GM12892 (cell line): Measurements from ENCODE around the gene VAV3.

Source experiments
- POLR2A ChIP-seq: IDR thresholded peaks from 2 replicates; pipeline ENCODE4 v1.6.1; 2011; ENCODE audit warnings: low read depth, low read length, control low read depth
- POLR2AphosphoS5 ChIP-seq: IDR thresholded peaks from 2 replicates; pipeline ENCODE4 v1.6.1; 2011; ENCODE audit warnings: low read depth, low read length, control low read depth
- TAF1 ChIP-seq: IDR thresholded peaks from 2 replicates; pipeline ENCODE4 v1.6.1; 2011; ENCODE audit warnings: low read depth, mild to moderate bottlenecking, control low read depth, low read length, borderline replicate concordance

DNA sequence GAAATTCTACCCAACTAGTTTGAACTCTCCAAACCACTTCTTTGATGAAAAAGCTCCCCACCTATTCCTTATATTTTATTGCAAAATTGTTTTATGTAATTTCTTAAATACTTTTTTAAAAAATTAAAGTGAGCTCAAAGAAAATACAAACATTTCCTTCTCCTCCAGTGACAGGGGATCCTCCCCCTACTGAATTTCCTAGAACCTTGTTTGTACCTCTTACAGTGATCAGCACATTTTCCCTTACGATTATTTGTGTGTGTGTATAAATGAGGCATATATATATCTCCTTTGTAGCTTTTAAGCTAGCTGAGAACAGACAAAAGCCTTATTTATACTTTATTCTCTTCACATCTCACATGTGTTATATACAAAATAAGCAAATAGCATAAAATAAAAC, 44.4 kb downstream of the VAV3 start:
- TF ChIP-seq POLR2AphosphoS5 (no peak), POLR2A (no peak), TAF1 (no peak)
